Uterus (tissue), 2 donors: ENCODE measurements around the gene FHIT.

ENCODE experiments used
- POLR2A ChIP-seq, 2 donors: fragments of 450-650 bp; IDR thresholded peaks; one replicate each; pipeline ENCODE4 v1.6.1; 2016; ENCODE audit warnings: antibody characterized with exemption in 2 of 2, mild to moderate bottlenecking in 1 of 2, moderate library complexity in 1 of 2
- TF ChIP-seq, protein P1 (sequence below), 4 experiments: fragments of 200-600 bp in 2 of 4; fragments of 450-650 bp in 2 of 4; sonication (generic) in 2 of 4; IDR thresholded peaks; one replicate each; pipeline ENCODE4 v1.5.1; 2016 to 2019; ENCODE audit warnings: antibody characterized with exemption in 4 of 4, mild to moderate bottlenecking in 2 of 4, moderate library complexity in 1 of 4

DNA sequence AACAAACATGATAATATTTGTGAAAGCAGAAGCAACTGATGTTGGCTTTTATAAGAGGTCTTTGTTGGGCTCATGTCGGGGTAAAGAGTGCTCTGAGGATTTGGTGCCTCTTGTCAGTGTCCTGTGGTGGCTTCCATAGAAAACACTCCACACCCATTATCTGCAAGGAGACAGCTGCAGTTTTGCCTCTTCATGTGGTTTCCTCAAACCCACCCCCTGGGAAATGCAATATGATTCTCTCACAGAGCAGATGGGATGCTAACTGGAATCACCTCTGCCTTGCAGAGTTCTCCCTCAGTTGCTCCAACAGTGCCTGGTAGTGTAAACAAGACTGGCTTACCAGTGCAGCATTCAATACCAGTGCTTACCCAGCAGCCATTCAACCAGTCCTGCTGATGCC is 1430.0 kb downstream of the FHIT start:
- TF ChIP-seq, protein P1, sequence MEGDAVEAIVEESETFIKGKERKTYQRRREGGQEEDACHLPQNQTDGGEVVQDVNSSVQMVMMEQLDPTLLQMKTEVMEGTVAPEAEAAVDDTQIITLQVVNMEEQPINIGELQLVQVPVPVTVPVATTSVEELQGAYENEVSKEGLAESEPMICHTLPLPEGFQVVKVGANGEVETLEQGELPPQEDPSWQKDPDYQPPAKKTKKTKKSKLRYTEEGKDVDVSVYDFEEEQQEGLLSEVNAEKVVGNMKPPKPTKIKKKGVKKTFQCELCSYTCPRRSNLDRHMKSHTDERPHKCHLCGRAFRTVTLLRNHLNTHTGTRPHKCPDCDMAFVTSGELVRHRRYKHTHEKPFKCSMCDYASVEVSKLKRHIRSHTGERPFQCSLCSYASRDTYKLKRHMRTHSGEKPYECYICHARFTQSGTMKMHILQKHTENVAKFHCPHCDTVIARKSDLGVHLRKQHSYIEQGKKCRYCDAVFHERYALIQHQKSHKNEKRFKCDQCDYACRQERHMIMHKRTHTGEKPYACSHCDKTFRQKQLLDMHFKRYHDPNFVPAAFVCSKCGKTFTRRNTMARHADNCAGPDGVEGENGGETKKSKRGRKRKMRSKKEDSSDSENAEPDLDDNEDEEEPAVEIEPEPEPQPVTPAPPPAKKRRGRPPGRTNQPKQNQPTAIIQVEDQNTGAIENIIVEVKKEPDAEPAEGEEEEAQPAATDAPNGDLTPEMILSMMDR (IDR thresholded peaks at IDR 0.05) = no peak
- TF ChIP-seq POLR2A (IDR thresholded peaks at IDR 0.05) = no peak
